HG03025 (cell line): ENCODE measurements around the gene FRMPD1.

Experiments used
- ATAC-seq: cut with Tn5 transposase; IDR thresholded peaks from one replicate; pipeline ENCODE4 v1.9.1; 2021; ENCODE audit warnings: mild to moderate bottlenecking, moderate library complexity; ENCODE audit not compliant: unreplicated experiment, low FRiP score

Gene FRMPD1

DNA sequence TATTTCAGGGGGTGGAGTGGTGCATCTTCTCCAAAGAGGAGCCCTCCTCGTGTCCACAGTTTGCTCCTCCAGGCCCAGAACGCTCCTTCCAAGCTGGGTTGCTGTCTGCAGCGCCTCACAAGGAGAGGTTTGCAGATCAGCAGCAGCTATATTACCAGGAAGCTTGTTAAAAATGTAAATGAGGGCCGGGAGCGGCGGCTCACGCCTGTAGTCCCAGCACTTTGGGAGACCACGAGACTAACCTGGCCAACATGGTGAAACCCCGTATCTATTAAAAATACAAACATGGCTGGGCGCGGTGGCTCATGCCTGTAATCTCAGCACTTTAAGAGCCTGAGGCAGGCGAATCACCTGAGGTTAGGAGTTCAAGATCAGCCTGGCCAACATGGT lies 25.0 kb upstream of the FRMPD1 start:
- no peak for ATAC-seq

DNA sequence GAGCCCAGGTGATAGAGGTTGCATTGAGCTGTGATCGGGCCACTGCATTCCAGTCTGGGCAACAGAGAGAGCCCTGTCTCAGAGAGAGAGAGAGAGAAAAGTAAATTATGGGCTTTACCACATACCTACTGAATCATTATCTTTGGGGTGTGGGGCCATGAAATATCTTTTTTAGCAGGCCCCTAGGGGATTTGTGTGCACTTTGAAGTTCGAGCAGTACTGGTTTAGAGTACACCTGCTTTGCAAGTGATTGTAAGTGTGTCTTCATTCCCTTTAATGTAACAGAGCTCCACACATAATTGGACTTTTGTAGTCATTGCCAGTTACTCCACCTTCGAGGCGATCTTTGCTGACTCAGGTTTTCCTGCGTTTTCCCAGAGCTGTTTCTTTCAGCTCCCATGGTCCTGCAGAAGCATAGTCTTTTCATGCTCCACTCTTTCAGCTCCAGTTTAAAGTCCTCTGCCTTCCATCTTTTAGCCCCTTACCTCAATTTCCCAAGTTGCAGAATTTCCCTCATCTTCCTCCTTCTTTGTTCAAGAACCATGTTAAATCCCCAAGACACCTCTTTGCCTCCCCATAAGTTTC lies 24.0 kb upstream of the FRMPD1 start:
- no peak for ATAC-seq

DNA sequence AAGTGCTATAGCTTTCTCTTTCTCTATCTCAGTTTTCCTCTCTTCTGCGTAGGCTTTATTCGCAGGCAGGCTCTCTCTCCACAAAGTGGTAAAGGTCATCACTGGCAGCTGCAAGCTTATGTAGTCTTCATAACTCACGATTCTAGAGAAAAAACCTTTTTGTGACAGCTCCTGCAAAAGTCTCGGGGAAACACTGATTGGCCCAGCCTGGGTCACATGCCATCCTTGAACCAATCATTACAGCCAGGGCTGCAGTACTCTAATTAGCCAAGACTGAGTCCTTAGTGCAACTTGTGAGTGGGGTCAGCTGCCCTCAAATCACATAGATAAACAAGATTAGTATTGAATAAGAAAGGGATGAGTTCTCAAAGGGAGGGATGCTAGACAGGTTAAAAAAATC lies 18.3 kb upstream of the FRMPD1 start:
- no peak for ATAC-seq

DNA sequence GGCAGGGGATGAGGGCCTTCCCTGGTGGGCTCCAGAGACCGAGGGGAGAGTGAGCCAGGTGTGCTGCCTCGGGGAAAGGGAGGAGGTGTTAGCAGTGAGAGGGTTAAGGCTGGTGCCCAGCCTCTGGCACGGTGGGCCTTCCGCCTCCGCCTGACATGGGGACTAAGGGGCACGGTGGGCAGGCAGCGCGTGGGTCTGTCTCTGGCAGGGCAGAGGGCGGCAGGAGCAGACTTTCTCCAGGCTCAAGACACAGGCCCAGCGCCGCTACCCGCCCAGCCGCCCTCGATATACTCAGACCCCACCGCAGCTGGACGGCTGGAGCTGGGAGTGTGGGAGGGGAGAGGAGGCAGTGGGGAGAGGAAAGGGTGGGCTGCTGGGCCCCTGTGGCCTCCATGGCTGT lies 14.9 kb upstream of the FRMPD1 start:
- no peak for ATAC-seq

DNA sequence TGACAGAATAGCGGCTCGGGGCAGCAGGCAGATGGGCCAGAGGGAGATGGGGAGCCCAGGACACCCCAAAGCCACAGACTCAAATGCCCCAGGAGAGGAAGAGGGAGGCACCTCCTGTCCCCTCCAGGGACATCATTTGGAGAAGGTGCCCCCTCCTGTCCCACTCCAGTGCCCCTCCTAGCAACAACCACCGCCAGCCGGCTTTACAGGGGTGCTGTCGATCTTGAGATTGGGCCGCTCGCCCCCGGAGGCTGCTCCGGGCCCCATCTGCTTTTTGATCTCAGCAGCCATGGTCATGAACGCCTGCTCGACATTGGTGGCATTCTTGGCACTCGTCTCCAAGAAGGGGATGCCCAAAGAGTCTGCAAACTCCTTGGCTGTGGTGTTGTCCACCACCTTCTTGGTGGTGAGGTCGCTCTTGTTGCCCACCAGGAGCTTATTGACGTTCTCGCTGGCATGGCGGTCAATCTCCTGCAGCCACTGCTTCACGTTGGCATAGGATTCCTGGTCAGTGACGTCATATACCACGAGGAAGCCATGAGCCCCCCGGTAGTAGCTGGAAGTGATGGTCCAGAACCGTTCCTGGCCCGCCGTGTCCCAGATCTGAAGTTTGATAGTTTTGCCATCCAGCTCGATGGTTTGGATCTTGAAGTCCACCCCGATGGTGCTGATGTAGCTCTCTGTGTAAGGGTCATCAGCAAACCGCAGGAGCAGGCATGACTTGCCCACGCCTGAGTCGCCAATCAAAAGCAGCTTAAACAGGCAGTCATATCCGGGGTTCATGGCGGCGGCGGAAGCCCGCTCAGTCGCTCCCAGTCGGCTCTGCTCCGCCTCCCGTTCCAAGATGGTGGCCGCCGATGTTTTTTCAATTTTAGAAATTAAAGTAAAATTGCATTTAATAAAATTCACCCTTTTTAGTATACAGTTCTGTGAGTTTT lies 14.0 kb upstream of the FRMPD1 start:
- no peak for ATAC-seq

DNA sequence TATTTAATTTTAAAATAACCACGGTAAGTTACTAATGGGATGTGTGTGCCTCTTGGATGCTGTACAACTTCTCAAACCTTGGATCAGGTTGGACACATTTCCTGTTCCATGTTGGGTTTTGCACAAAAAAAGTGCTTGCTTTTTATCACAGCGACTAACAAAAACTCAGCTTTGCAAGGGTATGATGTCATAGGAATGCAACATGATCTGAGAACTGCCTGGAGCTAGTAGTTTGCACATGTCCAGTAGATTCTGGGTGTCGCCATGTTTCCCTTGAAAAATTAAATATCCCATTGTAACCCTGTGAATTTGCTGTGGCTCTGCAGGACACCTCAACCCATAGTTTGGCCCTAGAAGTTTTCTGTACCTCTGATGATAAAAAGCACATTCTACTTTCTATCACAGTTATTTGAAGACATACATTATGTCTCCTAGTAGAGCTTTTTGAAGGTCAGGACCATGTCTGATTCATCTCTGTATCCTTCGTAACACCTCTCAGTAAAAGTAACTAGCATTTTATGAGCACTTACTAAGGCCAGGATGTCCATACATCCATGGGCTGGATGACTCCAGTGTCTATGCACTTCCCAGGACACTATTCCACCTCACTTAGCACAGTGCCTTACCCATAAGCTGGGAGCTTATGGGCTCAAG lies 11.5 kb upstream of the FRMPD1 start:
- no peak for ATAC-seq

DNA sequence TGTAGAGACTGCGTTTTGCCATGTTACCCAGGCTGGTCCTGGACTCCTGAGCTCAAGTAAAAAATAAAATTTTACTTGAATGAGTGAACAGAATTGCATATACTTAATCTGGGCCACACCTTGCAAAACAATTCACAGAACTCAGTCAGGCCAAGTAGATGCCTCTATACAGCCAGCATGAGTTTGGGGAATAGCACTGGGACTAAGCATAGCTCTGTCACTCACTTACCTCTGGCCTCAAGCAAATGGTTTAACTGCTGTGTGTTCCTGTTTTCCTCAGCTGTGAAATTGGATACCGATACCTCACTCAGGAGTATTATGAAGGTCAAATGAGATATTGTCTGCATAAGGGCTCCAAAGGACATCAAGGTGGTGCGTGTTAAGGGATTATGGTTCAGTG lies 10.9 kb upstream of the FRMPD1 start:
- no peak for ATAC-seq

DNA sequence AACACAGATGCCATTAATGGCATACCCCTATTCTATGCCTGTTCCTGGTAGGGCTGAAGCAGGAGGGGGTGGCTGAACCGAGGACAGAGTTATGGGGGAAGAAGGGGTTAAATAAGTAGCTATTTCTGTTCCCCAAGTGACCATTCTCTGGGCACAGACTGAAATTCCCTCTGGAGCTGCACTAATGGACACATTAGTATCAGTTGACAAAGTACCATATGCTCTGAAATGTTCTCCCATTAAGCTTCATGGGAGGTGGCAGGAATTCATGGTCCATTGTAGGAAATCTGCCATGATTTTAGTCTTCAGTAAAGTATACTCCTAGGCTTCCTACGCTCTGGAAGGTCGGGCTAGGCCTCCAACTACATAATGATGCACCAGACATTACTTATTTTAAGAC lies 10.5 kb upstream of the FRMPD1 start:
- no peak for ATAC-seq

DNA sequence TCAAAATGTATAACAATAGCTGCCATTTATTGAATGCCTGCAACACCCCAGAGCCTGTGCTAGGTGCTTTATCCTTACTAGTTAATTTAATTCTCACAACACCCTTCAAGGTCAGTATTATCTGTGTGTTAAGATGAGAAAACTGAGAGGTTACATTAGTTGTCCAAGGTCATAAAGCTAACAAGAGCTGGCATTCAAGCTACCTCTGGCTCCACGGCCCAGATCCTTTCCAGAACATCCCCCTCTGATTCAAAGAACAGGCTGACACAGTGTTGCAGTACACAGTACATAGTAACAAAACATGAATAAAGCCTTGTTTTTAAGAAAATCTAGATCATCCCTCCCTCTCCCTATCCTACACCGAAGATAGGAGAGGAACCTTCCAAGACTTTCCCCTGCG lies 9.4 kb upstream of the FRMPD1 start:
- no peak for ATAC-seq

DNA sequence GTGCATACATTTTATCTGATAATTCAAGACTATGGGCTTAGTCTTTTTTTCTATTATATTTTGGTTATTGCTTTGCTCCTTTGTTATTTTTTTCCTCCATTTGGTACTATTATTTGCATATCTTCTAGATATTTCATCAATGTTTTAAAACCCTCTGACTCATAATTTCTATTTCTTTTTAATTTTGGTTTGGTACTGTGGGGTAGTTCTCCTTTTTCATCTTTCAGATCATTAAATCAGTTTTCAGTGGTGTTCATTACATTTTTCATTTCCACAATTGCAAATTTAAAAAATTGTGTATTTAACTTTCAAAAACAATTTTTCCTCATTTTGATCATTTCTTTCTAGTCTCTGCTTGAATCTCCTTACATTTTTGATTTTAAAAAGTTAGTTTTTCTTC lies 7.5 kb upstream of the FRMPD1 start:
- no peak for ATAC-seq

DNA sequence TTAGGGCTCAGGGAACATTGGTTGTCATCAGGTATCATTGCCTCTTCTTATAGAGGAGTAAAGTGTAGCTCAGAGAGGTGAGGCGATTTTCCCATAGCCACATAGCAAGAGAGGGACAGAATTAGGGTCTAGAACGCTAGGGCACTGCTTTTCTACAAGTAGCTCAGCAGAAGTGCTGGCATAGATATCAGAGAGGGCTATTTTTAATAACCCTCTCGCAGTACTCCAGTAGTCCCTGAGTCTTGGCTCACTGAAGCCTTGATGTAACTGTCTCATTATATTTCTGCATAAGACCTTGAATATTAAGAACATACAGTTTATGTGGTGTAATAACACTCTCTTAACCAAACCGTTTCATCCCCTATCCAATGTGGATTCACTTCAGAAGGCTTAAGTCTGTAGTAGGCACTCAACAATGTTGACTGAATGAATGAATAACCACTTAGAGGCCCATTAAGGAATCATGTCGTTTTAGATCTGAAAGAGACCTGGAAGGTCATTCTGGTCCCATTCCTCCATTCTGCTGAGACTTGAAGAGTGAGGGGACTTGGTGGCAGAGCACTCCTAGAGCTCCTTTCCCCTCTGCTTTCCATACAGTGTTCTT lies 4.7 kb upstream of the FRMPD1 start:
- ATAC-seq: no peak

DNA sequence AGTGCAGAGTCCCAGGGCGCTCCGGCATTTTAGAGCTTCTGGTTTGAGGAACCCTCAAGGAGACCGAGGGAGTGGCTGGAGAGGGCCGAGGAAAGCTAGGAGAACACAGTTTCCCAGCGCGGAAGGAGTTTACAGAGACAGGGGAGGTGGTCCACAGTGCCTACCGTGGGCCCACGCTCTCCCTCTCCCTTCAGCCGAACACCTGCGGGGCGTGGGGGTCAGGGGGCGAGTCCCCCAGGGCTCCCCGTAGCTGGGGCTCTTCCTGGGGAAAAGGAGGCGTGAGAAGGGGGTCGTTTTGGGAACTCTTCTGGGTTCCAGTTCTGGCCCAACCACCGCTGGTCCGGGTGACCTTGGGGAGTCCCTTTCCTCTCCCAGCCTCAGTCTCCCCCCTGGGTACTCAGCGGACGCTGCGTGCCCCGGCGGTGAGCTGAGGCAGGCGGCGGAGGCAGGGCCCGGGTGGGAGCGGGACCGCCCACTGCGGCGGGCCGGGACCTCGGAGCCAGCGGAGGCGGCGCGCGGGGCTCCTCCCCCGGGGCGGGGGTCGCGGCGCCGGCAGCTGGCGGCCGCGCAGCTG lies 368 bp upstream of the FRMPD1 start:
- ATAC-seq: no peak

DNA sequence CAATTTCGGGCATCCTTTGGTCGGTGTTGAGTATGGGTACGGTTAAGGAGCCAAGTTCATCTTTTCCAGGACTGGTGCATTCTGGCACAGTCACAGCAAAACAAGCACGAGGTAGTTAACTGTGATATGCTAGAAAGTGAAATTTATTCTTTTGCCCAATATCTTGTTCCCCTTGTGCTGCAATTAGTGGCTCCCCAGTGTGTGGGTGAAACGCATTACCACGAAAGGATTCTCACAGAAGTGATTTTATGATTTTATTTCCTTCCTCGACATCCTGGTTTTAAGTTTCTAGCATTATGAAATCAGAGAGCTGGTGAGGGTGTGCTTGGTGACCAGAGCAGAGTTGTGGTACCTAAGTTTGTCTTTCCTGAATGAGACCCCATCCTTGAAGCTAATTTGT lies 1.5 kb downstream of the FRMPD1 start:
- no peak for ATAC-seq

DNA sequence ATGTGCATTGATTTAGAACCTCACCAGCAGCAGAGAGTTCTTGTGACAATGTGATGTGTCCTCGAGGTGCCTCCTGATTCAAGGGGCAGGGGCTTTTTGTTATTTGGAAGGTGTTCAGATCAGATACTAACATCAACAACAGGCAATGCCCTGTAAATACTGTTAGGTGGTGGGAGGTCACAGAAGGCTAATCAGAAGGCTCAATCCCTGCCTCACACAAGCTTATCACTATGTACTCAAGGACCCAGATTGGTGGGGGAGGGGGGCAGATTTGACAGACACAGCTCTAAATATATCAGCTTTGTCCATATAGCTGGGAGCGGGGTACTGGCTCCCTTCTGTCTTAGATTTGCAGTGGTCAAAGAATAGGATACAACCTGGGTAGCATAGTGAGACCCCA lies 2.6 kb downstream of the FRMPD1 start:
- ATAC-seq: no peak

DNA sequence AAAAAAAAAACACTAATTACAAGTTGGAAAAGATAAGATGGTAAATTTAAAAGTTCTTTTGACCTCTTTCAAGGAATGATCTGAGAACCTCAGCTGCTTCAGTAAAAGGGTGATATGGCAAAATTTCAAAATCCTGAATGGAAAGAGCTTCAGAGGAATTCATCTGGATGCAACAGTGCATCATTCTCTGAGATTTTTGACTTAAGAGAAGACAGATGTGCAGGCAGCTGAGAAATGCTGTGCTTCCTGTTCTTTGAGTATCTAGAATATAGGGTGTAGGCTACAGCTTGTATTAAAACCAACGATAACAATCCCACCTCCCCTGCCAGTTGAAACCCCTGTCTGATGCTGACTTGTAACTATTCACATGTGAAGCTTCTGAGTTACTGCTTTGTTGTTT lies 6.2 kb downstream of the FRMPD1 start:
- no peak for ATAC-seq

DNA sequence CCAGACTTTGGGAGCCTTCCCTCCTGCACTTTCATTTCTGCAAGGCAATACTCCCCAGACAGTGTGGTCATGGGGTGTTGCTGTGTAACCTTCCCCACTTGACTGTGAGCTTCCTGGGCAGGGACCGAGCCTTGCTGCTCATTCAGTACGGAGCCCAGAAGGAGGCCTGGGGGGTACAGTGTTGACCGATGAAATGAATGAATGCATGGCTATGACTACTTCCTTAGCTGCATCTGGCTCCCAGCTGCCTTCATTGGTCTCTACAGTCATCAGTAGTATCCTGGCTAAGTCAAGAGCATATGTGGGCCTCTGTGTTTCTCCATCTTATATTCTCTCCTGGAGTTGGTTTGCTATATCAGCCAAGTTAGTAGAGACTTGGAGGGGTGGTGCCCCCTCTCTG lies 9.9 kb downstream of the FRMPD1 start:
- no peak for ATAC-seq

DNA sequence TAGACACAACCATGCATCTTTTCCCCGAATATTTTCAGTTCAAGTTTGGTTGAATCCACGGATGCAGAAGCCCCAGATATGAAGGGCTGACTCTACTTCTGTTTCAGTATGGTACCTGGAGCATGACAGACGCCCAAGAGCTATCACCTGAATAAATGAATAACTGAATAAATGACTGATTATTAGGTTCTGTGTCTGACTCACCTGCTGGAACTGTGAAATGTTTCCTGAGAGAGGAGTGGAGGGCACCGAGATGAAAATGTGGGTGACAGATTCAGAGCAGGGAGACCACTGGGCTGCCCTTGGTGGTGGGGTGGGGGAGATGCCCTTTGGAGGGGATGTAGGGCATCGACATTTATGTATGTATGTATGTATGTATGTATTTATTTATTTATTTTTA lies 13.2 kb downstream of the FRMPD1 start:
- ATAC-seq: no peak

DNA sequence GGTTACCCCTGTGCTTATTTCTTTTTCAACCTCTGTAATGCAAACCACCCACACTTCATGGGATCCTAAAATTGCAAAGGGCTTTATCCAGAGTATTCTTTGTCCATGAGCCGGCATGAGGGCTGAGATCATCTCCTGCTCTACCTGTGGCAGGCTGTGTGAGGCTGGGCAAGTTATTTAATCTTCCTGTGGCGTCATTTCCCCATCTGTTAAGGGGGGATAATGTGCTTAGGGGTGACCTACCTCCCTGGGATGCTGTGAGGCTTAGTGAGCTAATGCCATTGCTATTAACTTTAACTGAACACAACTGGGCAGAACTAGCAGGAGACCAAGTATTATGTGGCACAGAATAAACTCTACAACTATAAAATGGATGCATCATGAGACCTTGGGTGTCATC lies 17.0 kb downstream of the FRMPD1 start:
- no peak for ATAC-seq

DNA sequence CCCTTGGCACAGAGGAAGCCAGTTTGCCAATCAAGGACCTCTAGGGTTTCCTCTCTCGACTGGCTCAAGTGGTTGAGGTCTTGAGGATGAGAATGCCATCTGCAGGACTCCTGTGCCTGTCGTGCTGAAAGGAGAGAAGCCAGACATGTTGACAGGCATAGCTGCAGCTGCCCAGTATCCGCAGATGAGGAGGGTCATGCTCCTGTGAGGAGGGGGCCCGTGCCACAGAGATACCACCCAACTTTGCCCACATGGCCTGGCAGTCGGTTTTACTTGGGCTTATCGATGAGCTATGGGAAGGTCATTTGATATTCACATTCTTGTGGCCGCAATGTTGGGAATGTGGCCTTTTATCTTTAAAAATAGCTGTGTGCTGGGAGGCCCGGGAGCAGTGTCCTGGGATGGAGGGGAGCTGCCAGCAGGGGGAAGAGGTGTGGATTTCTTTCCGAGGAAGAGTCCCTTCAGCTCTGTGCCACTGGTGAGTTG lies 17.4 kb downstream of the FRMPD1 start:
- ATAC-seq: no peak

DNA sequence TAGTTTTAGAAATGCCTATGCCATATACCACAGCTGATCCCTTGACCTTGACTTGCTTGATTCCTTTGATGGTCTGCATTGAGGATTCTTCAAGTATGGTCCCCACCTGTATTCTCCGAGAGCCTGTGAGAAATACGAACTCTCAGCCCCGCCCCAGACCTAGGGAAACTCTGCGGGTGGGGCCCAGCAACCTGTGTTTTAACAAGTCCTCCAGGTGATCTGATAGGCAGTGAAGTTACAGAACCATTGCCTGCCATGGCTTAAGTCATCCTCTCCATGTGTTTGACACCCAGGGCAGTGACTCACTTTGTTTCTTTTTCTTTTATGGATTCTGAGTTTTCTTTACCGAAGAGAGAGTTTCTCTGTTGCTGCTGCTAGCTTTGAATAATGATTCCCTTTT lies 18.5 kb downstream of the FRMPD1 start:
- no peak for ATAC-seq

DNA sequence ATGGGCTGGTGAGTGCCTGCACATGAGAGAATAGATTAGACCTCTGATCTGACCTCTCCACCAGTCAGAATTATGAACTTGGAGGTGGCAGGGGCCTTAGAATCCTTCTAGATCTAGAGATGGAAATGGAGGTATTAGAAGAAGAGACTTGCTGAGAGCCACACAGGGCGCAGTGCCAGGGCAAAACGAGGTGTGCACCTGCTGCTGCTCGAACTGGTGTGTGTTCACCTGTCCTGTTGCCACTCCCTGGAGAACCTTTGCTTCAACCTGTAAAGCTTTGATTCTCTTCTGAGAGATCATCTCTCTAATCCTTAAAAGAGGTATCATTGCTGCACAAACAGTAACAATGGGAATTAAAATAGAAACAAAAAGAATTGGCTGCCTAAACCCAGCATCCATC lies 24.9 kb downstream of the FRMPD1 start:
- no peak for ATAC-seq
